Endothelial cell (in vitro differentiated cells): ENCODE measurements around the gene CD209. TPM values are rescaled to one million over a fixed set of nuclear protein-coding genes. Genes with fewer than 3 reads are reported as not detected.

Experiments used
- DNase-seq: peaks from one replicate; pipeline ENCODE4 v3.0.0; 2021; ENCODE audit warnings: low spot score
- H3K27ac Mint-ChIP-seq: one replicate; pipeline ENCODE4 v1.8.0; 2021; ENCODE audit warnings: mixed read lengths, inconsistent platforms; ENCODE audit not compliant: unreplicated experiment
- H3K27me3 Mint-ChIP-seq: one replicate; pipeline ENCODE4 v1.8.0; 2021; ENCODE audit warnings: mild to moderate bottlenecking, moderate library complexity, mixed read lengths, inconsistent platforms; ENCODE audit not compliant: unreplicated experiment
- H3K36me3 Mint-ChIP-seq: one replicate; pipeline ENCODE4 v1.8.0; 2021; ENCODE audit warnings: mild to moderate bottlenecking, low read depth, mixed read lengths, inconsistent platforms; ENCODE audit not compliant: unreplicated experiment
- H3K4me1 Mint-ChIP-seq: one replicate; pipeline ENCODE4 v1.8.0; 2021; ENCODE audit warnings: mild to moderate bottlenecking, mixed read lengths, inconsistent platforms; ENCODE audit not compliant: unreplicated experiment
- H3K4me3 Mint-ChIP-seq: one replicate; pipeline ENCODE4 v1.8.0; 2021; ENCODE audit warnings: mild to moderate bottlenecking, mixed read lengths, inconsistent platforms; ENCODE audit not compliant: unreplicated experiment
- H3K9me3 Mint-ChIP-seq: one replicate; pipeline ENCODE4 v1.8.0; 2021; ENCODE audit warnings: mixed read lengths, inconsistent platforms; ENCODE audit not compliant: unreplicated experiment
- total RNA-seq: library from RNA; stranded (reverse); fragmentation: NEBNext Ultra II Directional; extraction: Animal tissue kit (Norgen Biotek cat#: 25700); gene quantifications from one replicate; pipeline ENCODE4 v1.2.1, GENCODE V29; 2021; ENCODE audit not compliant: unreplicated experiment
- TF ChIP-seq, protein P1 (sequence below): fragments of 200-600 bp; sonication (generic); IDR thresholded peaks from one replicate; pipeline ENCODE4 v1.5.0; 2021; ENCODE audit warnings: antibody characterized with exemption; ENCODE audit not compliant: unreplicated experiment

CD209 gene
- total RNA-seq, 1 donor from 2014 or later = not detected

DNA sequence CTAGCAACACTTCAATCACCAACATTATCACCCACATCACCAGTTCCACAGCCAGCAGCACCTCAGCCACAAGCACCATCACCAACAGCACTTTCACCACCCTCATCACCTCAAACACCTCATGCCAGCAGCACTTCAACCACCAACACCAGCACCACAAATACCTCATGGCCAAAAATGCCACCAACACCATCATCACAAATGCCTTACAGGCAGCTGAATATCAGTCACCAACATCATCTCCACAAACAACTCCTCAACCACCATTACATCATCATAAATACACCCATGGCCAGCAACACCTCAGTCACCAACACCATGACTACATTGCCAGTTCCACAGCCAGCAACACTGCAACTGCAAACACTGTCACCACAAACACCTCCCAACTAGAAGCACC is 55.8 kb downstream of the CD209 start:
- no peak for DNase-seq
- peaks cover 3% of the 10 kb centered on the region for H3K27me3 Mint-ChIP-seq
- no peak overlapping the region for H3K27ac Mint-ChIP-seq
- no peaks in the 10 kb centered on the region for H3K4me1 Mint-ChIP-seq
- TF ChIP-seq, protein P1, sequence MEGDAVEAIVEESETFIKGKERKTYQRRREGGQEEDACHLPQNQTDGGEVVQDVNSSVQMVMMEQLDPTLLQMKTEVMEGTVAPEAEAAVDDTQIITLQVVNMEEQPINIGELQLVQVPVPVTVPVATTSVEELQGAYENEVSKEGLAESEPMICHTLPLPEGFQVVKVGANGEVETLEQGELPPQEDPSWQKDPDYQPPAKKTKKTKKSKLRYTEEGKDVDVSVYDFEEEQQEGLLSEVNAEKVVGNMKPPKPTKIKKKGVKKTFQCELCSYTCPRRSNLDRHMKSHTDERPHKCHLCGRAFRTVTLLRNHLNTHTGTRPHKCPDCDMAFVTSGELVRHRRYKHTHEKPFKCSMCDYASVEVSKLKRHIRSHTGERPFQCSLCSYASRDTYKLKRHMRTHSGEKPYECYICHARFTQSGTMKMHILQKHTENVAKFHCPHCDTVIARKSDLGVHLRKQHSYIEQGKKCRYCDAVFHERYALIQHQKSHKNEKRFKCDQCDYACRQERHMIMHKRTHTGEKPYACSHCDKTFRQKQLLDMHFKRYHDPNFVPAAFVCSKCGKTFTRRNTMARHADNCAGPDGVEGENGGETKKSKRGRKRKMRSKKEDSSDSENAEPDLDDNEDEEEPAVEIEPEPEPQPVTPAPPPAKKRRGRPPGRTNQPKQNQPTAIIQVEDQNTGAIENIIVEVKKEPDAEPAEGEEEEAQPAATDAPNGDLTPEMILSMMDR = no peak
- no peak overlapping the region for H3K4me3 Mint-ChIP-seq
- H3K9me3 Mint-ChIP-seq = no peaks in the 10 kb centered on the region
- H3K36me3 Mint-ChIP-seq = no peaks in the 10 kb centered on the region

DNA sequence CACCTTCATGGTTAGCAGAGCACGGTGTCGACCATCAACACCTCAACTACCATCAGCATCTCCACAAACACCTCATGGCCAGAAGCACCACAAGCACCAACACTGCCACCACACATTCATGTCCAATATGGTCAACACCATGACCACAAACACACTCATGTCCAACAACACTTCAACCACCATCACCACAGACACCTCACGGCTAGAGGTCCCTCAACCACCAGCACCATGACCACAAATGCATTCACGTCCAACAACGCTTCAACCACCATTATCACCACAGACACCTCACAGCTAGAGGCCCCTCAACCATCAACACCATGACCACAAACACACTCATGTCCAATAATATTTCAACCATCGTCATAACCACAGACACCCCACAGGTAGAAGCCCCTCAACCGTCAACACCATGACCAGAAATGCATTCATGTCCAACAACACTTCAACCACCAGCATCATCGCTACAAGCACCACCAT is 56.5 kb downstream of the CD209 start:
- H3K4me1 Mint-ChIP-seq = no peaks in the 10 kb centered on the region
- no peak overlapping the region for H3K4me3 Mint-ChIP-seq
- no peak for DNase-seq
- H3K27ac Mint-ChIP-seq = no peak overlapping the region
- H3K27me3 Mint-ChIP-seq = peaks cover 2% of the 10 kb centered on the region
- H3K36me3 Mint-ChIP-seq = peaks cover under 1% of the 10 kb centered on the region
- H3K9me3 Mint-ChIP-seq = no peaks in the 10 kb centered on the region
- TF ChIP-seq, protein P1 = no peak

Other genes starting within 250 kb of the CD209 start
- 87.4 TPM for gene ZNF358, start 231.4 kb downstream of the CD209 start, total RNA-seq
- 24.2 TPM for gene MCOLN1, start 224.9 kb downstream of the CD209 start, total RNA-seq
- 129 TPM for gene PNPLA6, start 211.8 kb downstream of the CD209 start, total RNA-seq
- gene CAMSAP3, start 151.7 kb downstream of the CD209 start, total RNA-seq = 9.3 TPM
- gene XAB2, start 118.0 kb downstream of the CD209 start, total RNA-seq = 46.1 TPM
- gene PET100, start 117.7 kb downstream of the CD209 start, total RNA-seq = 122 TPM
- not detected for gene PCP2, start 113.8 kb downstream of the CD209 start, total RNA-seq
- gene STXBP2, start 110.4 kb downstream of the CD209 start, total RNA-seq = 42.2 TPM
- gene RETN, start 78.5 kb downstream of the CD209 start, total RNA-seq = not detected
- not detected for gene MCEMP1, start 70.4 kb downstream of the CD209 start, total RNA-seq
- gene TRAPPC5, start 66.7 kb downstream of the CD209 start, total RNA-seq = 82.0 TPM
- gene FCER2, start 45.4 kb downstream of the CD209 start, total RNA-seq = not detected
- not detected for gene CLEC4G, start 15.4 kb downstream of the CD209 start, total RNA-seq
- not detected for gene CLEC4M, start 15.7 kb upstream of the CD209 start, total RNA-seq
- 20.4 TPM for gene EVI5L, start 82.7 kb upstream of the CD209 start, total RNA-seq
- gene PRR36, start 126.9 kb upstream of the CD209 start, total RNA-seq = 0.23 TPM
- 0.08 TPM for gene LRRC8E, start 141.0 kb upstream of the CD209 start, total RNA-seq
- 31.1 TPM for gene MAP2K7, start 156.3 kb upstream of the CD209 start, total RNA-seq
- not detected for gene TGFBR3L, start 167.3 kb upstream of the CD209 start, total RNA-seq
- 13.5 TPM for gene SNAPC2, start 172.8 kb upstream of the CD209 start, total RNA-seq
- 18.3 TPM for gene CTXN1, start 178.6 kb upstream of the CD209 start, total RNA-seq
- 46.5 TPM for gene TIMM44, start 196.1 kb upstream of the CD209 start, total RNA-seq